Mononuclear cell (primary cell): Measurements from ENCODE around the gene OR4E1. TPM values are rescaled to one million over a fixed set of nuclear protein-coding genes. Genes with fewer than 3 reads are reported as not detected.

Experiments
- H3K27me3 ChIP-seq: 2 replicates; pipeline ENCODE4 v1.6.0; 2011; ENCODE audit warnings: low read length, control low read depth; ENCODE audit not compliant: insufficient read depth
- H3K4me1 ChIP-seq: 2 replicates; pipeline ENCODE4 v1.5.1; 2011; ENCODE audit warnings: mild to moderate bottlenecking, low read length, control low read depth; ENCODE audit not compliant: insufficient read depth
- H3K4me3 ChIP-seq: 2 replicates; pipeline ENCODE4 v1.5.1; 2011; ENCODE audit warnings: mild to moderate bottlenecking, low read length, moderate library complexity
- H3K9me3 ChIP-seq: 2 replicates; pipeline ENCODE4 v1.5.1; 2011; ENCODE audit warnings: low read depth, mild to moderate bottlenecking, control low read depth, low read length
- total RNA-seq: library from RNA; depleted of rRNA; stranded (reverse); fragments of >200 nt; gene quantifications from one replicate; pipeline ENCODE4 v1.2.3, GENCODE V29; 2012

The OR4E1 gene
- total RNA-seq, 1 donor = 0.10 TPM

DNA sequence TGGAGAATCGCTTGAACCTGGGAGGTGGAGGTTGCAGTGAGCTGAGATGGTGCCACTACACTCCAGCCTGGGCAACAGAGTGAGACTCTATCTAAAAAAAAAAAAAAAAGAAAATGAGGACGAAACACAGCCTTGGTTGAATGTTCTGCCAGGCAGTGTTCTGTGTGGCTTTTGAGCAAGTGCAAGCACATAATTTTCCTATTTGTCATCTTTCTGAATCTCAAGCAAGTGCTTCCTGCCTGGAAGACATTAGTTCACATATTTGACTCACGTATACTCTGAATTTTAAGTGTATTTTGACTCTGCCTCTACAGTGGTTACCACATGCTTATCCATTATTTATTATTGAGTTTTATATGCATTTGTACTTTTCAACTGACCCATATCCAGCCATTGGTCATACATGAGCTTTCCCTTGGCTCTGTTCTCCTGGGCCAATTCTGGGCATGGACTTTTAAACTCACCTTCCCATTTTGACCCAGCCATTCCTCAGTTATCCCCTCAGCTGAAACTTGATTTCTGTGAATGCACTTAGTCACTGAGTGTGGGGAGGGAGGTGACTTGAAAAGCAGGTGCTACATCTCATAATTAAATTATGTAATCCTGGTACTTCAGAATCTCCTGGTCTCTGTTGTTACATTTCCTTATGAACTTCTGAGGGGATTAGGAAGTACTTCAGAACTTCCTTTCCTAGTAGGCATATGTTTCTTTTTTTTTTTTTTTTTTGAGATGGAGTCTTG is 47.0 kb downstream of the OR4E1 start:
- no peak overlapping the region for H3K4me3 ChIP-seq
- no peaks in the 10 kb centered on the region for H3K9me3 ChIP-seq
- no peaks in the 10 kb centered on the region for H3K4me1 ChIP-seq
- H3K27me3 ChIP-seq = no peaks in the 10 kb centered on the region

Other genes with a start within 250 kb of the OR4E1 start
- 99.9 TPM for gene CHD8, start 217.7 kb downstream of the OR4E1 start, total RNA-seq
- gene RAB2B, start 196.9 kb downstream of the OR4E1 start, total RNA-seq = 26.7 TPM
- gene TOX4, start 196.6 kb downstream of the OR4E1 start, total RNA-seq = 51.1 TPM
- gene METTL3, start 162.5 kb downstream of the OR4E1 start, total RNA-seq = 41.3 TPM
- 0.94 TPM for gene SALL2, start 147.5 kb downstream of the OR4E1 start, total RNA-seq
- not detected for gene OR10G3, start 93.7 kb downstream of the OR4E1 start, total RNA-seq
- gene OR10G2, start 38.9 kb downstream of the OR4E1 start, total RNA-seq = not detected
- not detected for gene OR4E2, start 20.0 kb downstream of the OR4E1 start, total RNA-seq